GM18519 (cell line): Measurements from ENCODE around the gene SPRED1.

Experiments used
- ATAC-seq: cut with Tn5 transposase; IDR thresholded peaks from one replicate; pipeline ENCODE4 v1.9.1; 2021; ENCODE audit warnings: mild to moderate bottlenecking, moderate library complexity; ENCODE audit not compliant: unreplicated experiment, low FRiP score

The SPRED1 gene

GRCh38 chr15:38252481-38253350, at the start of gene SPRED1:
Gene SPRED1, plus strand, starts transcription at chr15:38252836. Its CDS starts 350 bp downstream, at chr15:38253186.
- ATAC-seq: peak; percentile 15

GRCh38 chr15:38205526-38206272, 46.9 kb upstream of the SPRED1 start:
- ATAC-seq: no peak

- no peak for ATAC-seq
Measured at GRCh38 chr15:38207621-38208020, 45.0 kb upstream of the SPRED1 start.

GRCh38 chr15:38208206-38208605, 44.4 kb upstream of the SPRED1 start:
- no peak for ATAC-seq

GRCh38 chr15:38208779-38209178, 43.9 kb upstream of the SPRED1 start:
- ATAC-seq: no peak

GRCh38 chr15:38211249-38211648, 41.4 kb upstream of the SPRED1 start:
- no peak for ATAC-seq

GRCh38 chr15:38211811-38212210, 40.8 kb upstream of the SPRED1 start:
- ATAC-seq: no peak

- ATAC-seq: no peak
Measured at GRCh38 chr15:38212729-38213351, 39.8 kb upstream of the SPRED1 start.

GRCh38 chr15:38213356-38213755, 39.3 kb upstream of the SPRED1 start:
- no peak for ATAC-seq

- no peak for ATAC-seq
Measured at GRCh38 chr15:38215707-38216106, 36.9 kb upstream of the SPRED1 start.

GRCh38 chr15:38216763-38217162, 35.9 kb upstream of the SPRED1 start:
- no peak for ATAC-seq

- no peak for ATAC-seq
Measured at GRCh38 chr15:38217191-38217595, 35.4 kb upstream of the SPRED1 start.

GRCh38 chr15:38217788-38218609, 34.6 kb upstream of the SPRED1 start:
- no peak for ATAC-seq

GRCh38 chr15:38220606-38221273, 31.9 kb upstream of the SPRED1 start:
- no peak for ATAC-seq

GRCh38 chr15:38224486-38224885, 28.1 kb upstream of the SPRED1 start:
- no peak for ATAC-seq

GRCh38 chr15:38225381-38225780, 27.3 kb upstream of the SPRED1 start:
- ATAC-seq: no peak

- ATAC-seq: no peak
Measured at GRCh38 chr15:38226608-38227266, 25.9 kb upstream of the SPRED1 start.

GRCh38 chr15:38227941-38228340, 24.7 kb upstream of the SPRED1 start:
- no peak for ATAC-seq

GRCh38 chr15:38228618-38229017, 24.0 kb upstream of the SPRED1 start:
- no peak for ATAC-seq
